ENCODE measurements around the gene ACKR3.

GRCh38 chr2:236616031-236616430 is 46.4 kb downstream of the ACKR3 start:
- TF ChIP-seq POLR2A (IDR thresholded peaks at IDR 0.05; ENCODE audit: low read length) (no peak), RAD21 (conservative IDR thresholded peaks at IDR 0.05 in 1 of 2, IDR thresholded peaks at IDR 0.05 in 1 of 2) (no peak), EHMT2 (IDR thresholded peaks at IDR 0.05; ENCODE audit: low read depth) (no peak), SREBF2 (IDR thresholded peaks at IDR 0.05) (no peak), HDAC2 (IDR thresholded peaks at IDR 0.05) (no peak), TP53 (CRISPR knock-in tag; IDR thresholded peaks at IDR 0.05) (no peak)
- TF ChIP-seq, protein P1, sequence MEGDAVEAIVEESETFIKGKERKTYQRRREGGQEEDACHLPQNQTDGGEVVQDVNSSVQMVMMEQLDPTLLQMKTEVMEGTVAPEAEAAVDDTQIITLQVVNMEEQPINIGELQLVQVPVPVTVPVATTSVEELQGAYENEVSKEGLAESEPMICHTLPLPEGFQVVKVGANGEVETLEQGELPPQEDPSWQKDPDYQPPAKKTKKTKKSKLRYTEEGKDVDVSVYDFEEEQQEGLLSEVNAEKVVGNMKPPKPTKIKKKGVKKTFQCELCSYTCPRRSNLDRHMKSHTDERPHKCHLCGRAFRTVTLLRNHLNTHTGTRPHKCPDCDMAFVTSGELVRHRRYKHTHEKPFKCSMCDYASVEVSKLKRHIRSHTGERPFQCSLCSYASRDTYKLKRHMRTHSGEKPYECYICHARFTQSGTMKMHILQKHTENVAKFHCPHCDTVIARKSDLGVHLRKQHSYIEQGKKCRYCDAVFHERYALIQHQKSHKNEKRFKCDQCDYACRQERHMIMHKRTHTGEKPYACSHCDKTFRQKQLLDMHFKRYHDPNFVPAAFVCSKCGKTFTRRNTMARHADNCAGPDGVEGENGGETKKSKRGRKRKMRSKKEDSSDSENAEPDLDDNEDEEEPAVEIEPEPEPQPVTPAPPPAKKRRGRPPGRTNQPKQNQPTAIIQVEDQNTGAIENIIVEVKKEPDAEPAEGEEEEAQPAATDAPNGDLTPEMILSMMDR (IDR thresholded peaks at IDR 0.05), result no peak
- TF ChIP-seq, protein P2, sequence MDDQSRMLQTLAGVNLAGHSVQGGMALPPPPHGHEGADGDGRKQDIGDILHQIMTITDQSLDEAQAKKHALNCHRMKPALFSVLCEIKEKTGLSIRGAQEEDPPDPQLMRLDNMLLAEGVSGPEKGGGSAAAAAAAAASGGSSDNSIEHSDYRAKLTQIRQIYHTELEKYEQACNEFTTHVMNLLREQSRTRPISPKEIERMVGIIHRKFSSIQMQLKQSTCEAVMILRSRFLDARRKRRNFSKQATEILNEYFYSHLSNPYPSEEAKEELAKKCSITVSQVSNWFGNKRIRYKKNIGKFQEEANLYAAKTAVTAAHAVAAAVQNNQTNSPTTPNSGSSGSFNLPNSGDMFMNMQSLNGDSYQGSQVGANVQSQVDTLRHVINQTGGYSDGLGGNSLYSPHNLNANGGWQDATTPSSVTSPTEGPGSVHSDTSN (IDR thresholded peaks at IDR 0.05), result no peak
- TF ChIP-seq, protein P3, sequence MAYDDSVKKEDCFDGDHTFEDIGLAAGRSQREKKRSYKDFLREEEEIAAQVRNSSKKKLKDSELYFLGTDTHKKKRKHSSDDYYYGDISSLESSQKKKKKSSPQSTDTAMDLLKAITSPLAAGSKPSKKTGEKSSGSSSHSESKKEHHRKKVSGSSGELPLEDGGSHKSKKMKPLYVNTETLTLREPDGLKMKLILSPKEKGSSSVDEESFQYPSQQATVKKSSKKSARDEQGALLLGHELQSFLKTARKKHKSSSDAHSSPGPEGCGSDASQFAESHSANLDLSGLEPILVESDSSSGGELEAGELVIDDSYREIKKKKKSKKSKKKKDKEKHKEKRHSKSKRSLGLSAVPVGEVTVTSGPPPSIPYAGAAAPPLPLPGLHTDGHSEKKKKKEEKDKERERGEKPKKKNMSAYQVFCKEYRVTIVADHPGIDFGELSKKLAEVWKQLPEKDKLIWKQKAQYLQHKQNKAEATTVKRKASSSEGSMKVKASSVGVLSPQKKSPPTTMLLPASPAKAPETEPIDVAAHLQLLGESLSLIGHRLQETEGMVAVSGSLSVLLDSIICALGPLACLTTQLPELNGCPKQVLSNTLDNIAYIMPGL (CRISPR knock-in tag; IDR thresholded peaks at IDR 0.05; ENCODE audit: borderline replicate concordance), result no peak
